ENCODE data around the gene CFAP251.
"Not testable (repeated sequence)": the region's sequence is repeated elsewhere in the genome, so short reads cannot be mapped to it uniquely, and the experiment has no call there.

DNA sequence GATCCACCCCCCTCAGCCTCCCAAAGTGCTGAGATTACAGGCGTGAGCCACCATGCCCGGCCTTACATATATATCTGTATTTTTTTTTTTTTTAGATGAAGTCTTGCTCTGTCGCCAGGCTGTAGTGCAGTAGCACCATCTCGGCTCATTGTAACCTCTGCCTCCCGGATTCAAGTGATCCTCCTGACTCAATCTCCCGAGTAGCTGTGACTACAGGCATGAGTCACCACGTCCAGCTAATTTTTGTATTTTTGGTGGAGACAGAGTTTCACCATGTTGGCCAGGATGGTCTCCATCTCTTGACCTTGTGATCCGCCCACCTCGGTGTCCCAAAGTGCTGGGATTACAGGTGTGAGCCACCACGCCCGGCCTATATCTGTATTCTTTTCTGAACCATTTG, 33.3 kb upstream of the CFAP251 start:
- TF ChIP-seq, protein P1, sequence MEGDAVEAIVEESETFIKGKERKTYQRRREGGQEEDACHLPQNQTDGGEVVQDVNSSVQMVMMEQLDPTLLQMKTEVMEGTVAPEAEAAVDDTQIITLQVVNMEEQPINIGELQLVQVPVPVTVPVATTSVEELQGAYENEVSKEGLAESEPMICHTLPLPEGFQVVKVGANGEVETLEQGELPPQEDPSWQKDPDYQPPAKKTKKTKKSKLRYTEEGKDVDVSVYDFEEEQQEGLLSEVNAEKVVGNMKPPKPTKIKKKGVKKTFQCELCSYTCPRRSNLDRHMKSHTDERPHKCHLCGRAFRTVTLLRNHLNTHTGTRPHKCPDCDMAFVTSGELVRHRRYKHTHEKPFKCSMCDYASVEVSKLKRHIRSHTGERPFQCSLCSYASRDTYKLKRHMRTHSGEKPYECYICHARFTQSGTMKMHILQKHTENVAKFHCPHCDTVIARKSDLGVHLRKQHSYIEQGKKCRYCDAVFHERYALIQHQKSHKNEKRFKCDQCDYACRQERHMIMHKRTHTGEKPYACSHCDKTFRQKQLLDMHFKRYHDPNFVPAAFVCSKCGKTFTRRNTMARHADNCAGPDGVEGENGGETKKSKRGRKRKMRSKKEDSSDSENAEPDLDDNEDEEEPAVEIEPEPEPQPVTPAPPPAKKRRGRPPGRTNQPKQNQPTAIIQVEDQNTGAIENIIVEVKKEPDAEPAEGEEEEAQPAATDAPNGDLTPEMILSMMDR (IDR thresholded peaks at IDR 0.05) = not testable (repeated sequence)
- not testable (repeated sequence) for TF ChIP-seq POLR2A (IDR thresholded peaks at IDR 0.05)

Data from esophagus squamous epithelium (tissue), 4 donors.